ENCODE measurements around the gene TM9SF2. TPM values are rescaled to one million over a fixed set of nuclear protein-coding genes. Genes with fewer than 3 reads are reported as not detected.

Gene TM9SF2
- total and polyA plus RNA-seq, 9 of the 15 experiments (the other 6 are each of a cell fraction or from before 2014, with no cell fraction given): 23.3 to 83.2 (median 55.1) TPM

DNA sequence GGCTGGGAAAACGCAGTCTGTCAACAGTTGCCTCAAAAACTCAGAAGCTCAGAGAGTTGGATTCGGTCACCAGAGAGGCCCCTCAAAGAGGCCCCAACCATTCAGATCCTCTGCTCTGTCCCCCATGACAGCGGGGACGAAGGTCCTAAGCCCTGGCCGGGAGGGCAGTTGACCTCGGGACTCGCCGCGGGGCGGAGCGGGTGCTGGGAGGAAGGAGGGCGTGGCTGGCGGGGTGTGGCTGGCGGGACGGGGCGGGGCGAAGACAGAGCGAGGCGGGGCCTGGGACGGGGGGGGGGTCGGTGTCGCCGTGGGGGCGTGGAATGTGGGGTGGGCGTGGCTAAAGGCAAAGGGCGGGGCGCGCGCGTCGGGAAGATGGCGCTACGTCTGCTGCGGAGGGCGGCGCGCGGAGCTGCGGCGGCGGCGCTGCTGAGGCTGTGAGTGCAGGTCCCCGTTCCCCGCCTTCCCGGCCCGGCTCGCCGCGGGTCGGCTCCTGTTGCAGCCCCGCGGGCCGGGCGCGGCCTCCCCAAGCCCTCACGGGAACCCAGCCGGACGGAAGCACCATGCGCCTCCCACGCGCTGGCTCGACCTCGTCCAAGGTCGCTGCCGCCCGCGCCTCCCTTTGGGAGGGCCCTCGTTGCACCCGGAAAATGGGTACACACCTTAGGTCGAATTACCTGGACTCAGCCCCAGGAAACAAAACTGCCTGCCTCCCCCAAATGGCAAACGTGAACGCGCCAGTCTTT lies 105.2 kb downstream of the TM9SF2 start, which contains the start of gene CLYBL (continued):
- TF ChIP-seq, protein P1, sequence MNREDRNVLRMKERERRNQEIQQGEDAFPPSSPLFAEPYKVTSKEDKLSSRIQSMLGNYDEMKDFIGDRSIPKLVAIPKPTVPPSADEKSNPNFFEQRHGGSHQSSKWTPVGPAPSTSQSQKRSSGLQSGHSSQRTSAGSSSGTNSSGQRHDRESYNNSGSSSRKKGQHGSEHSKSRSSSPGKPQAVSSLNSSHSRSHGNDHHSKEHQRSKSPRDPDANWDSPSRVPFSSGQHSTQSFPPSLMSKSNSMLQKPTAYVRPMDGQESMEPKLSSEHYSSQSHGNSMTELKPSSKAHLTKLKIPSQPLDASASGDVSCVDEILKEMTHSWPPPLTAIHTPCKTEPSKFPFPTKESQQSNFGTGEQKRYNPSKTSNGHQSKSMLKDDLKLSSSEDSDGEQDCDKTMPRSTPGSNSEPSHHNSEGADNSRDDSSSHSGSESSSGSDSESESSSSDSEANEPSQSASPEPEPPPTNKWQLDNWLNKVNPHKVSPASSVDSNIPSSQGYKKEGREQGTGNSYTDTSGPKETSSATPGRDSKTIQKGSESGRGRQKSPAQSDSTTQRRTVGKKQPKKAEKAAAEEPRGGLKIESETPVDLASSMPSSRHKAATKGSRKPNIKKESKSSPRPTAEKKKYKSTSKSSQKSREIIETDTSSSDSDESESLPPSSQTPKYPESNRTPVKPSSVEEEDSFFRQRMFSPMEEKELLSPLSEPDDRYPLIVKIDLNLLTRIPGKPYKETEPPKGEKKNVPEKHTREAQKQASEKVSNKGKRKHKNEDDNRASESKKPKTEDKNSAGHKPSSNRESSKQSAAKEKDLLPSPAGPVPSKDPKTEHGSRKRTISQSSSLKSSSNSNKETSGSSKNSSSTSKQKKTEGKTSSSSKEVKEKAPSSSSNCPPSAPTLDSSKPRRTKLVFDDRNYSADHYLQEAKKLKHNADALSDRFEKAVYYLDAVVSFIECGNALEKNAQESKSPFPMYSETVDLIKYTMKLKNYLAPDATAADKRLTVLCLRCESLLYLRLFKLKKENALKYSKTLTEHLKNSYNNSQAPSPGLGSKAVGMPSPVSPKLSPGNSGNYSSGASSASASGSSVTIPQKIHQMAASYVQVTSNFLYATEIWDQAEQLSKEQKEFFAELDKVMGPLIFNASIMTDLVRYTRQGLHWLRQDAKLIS (CRISPR knock-in tag; IDR thresholded peaks at IDR 0.05): no peak
- TF ChIP-seq ERF (CRISPR knock-in tag; IDR thresholded peaks at IDR 0.05): peak; percentile 60; the same call in 1 of the 2 replicates
- TF ChIP-seq, protein P2, sequence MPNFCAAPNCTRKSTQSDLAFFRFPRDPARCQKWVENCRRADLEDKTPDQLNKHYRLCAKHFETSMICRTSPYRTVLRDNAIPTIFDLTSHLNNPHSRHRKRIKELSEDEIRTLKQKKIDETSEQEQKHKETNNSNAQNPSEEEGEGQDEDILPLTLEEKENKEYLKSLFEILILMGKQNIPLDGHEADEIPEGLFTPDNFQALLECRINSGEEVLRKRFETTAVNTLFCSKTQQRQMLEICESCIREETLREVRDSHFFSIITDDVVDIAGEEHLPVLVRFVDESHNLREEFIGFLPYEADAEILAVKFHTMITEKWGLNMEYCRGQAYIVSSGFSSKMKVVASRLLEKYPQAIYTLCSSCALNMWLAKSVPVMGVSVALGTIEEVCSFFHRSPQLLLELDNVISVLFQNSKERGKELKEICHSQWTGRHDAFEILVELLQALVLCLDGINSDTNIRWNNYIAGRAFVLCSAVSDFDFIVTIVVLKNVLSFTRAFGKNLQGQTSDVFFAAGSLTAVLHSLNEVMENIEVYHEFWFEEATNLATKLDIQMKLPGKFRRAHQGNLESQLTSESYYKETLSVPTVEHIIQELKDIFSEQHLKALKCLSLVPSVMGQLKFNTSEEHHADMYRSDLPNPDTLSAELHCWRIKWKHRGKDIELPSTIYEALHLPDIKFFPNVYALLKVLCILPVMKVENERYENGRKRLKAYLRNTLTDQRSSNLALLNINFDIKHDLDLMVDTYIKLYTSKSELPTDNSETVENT (CRISPR knock-in tag; IDR thresholded peaks at IDR 0.05): 0 out of 2 replicates have a peak, but pooled peaks have one; percentile 23
- peak; percentile 80 for TF ChIP-seq TAF1 (IDR thresholded peaks at IDR 0.05; ENCODE audit: control insufficient read depth, extremely low read depth, insufficient read depth, low read length, severe bottlenecking)
- TF ChIP-seq, protein P3, sequence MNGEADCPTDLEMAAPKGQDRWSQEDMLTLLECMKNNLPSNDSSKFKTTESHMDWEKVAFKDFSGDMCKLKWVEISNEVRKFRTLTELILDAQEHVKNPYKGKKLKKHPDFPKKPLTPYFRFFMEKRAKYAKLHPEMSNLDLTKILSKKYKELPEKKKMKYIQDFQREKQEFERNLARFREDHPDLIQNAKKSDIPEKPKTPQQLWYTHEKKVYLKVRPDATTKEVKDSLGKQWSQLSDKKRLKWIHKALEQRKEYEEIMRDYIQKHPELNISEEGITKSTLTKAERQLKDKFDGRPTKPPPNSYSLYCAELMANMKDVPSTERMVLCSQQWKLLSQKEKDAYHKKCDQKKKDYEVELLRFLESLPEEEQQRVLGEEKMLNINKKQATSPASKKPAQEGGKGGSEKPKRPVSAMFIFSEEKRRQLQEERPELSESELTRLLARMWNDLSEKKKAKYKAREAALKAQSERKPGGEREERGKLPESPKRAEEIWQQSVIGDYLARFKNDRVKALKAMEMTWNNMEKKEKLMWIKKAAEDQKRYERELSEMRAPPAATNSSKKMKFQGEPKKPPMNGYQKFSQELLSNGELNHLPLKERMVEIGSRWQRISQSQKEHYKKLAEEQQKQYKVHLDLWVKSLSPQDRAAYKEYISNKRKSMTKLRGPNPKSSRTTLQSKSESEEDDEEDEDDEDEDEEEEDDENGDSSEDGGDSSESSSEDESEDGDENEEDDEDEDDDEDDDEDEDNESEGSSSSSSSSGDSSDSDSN (IDR thresholded peaks at IDR 0.05; ENCODE audit: borderline replicate concordance in 1 of 2, low read depth in 2 of 2, low read length in 2 of 2): peak; percentile 72 to 82; a peak in 3 of 4 replicates
- no peak for TF ChIP-seq CBFB (CRISPR knock-in tag; IDR thresholded peaks at IDR 0.05)
- TF ChIP-seq, protein P4, sequence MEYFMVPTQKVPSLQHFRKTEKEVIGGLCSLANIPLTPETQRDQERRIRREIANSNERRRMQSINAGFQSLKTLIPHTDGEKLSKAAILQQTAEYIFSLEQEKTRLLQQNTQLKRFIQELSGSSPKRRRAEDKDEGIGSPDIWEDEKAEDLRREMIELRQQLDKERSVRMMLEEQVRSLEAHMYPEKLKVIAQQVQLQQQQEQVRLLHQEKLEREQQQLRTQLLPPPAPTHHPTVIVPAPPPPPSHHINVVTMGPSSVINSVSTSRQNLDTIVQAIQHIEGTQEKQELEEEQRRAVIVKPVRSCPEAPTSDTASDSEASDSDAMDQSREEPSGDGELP (CRISPR knock-in tag; IDR thresholded peaks at IDR 0.05; ENCODE audit: borderline replicate concordance): peak; percentile 26; the same call in 1 of the 2 replicates
- TF ChIP-seq MTA3 (IDR thresholded peaks at IDR 0.05; ENCODE audit: borderline replicate concordance): peak; percentile 70; the same call in 1 of the 2 replicates
- TF ChIP-seq HNRNPH1 (optimal IDR thresholded peaks at IDR 0.05; ENCODE audit: low read depth, low read length): no peak
- TF ChIP-seq ETS2 (tag; IDR thresholded peaks at IDR 0.05; ENCODE audit: borderline replicate concordance, poor library complexity, severe bottlenecking): no peak
- TF ChIP-seq L3MBTL2 (IDR thresholded peaks at IDR 0.05): peak; percentile 56
- TF ChIP-seq, protein P5, sequence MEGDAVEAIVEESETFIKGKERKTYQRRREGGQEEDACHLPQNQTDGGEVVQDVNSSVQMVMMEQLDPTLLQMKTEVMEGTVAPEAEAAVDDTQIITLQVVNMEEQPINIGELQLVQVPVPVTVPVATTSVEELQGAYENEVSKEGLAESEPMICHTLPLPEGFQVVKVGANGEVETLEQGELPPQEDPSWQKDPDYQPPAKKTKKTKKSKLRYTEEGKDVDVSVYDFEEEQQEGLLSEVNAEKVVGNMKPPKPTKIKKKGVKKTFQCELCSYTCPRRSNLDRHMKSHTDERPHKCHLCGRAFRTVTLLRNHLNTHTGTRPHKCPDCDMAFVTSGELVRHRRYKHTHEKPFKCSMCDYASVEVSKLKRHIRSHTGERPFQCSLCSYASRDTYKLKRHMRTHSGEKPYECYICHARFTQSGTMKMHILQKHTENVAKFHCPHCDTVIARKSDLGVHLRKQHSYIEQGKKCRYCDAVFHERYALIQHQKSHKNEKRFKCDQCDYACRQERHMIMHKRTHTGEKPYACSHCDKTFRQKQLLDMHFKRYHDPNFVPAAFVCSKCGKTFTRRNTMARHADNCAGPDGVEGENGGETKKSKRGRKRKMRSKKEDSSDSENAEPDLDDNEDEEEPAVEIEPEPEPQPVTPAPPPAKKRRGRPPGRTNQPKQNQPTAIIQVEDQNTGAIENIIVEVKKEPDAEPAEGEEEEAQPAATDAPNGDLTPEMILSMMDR (IDR thresholded peaks at IDR 0.05 in 2 of 3, conservative IDR thresholded peaks at IDR 0.05 in 1 of 3; ENCODE audit: insufficient read depth in 2 of 3, low read depth in 1 of 3, low read length in 3 of 3): peak in 1 of 3 experiments; percentile 10; a peak in 1 of 6 replicates
